Skeletal muscle tissue (tissue), 4 donors: ENCODE measurements around the gene C1QTNF12. TPM values are rescaled to one million over a fixed set of nuclear protein-coding genes. Genes with fewer than 3 reads are reported as not detected.
A peak's percentile ranks its signal among the peaks of the same experiment; 100 is the strongest.
"Not testable (repeated sequence)": the region's sequence is repeated elsewhere in the genome, so short reads cannot be mapped to it uniquely, and the experiment has no call there.

Experiments used
- H3K27ac ChIP-seq: one replicate; pipeline ENCODE4 v1.7.0; 2013; ENCODE audit warnings: mild to moderate bottlenecking, low read depth, low read length, inconsistent platforms
- H3K27me3 ChIP-seq, 3 donors: one replicate each; pipeline ENCODE4 v1.7.0; 2013; ENCODE audit warnings: low read length in 3 of 3; ENCODE audit not compliant: control insufficient read depth in 3 of 3, insufficient read depth in 3 of 3
- H3K36me3 ChIP-seq, 3 donors: one replicate each; pipeline ENCODE4 v1.7.0; 2013; ENCODE audit warnings: low read length in 3 of 3; ENCODE audit not compliant: control insufficient read depth in 3 of 3, insufficient read depth in 3 of 3
- H3K4me1 ChIP-seq, 3 donors: one replicate each; pipeline ENCODE4 v1.7.0; 2013; ENCODE audit warnings: low read length in 3 of 3, mild to moderate bottlenecking in 3 of 3; ENCODE audit not compliant: control insufficient read depth in 3 of 3, insufficient read depth in 3 of 3
- H3K4me3 ChIP-seq, 3 donors: one replicate each; pipeline ENCODE4 v1.7.0; 2013; ENCODE audit warnings: low read length in 3 of 3
- H3K9ac ChIP-seq, 3 donors: one replicate each; pipeline ENCODE4 v1.7.0; 2013; ENCODE audit warnings: low read length in 3 of 3, mild to moderate bottlenecking in 3 of 3, moderate library complexity in 2 of 3, low read depth in 1 of 3
- H3K9me3 ChIP-seq, 3 donors: one replicate each; pipeline ENCODE4 v1.7.0; 2013; ENCODE audit warnings: low read length in 3 of 3; ENCODE audit not compliant: control insufficient read depth in 3 of 3
- total RNA-seq: library from RNA; depleted of rRNA; stranded (reverse); fragments of >200 nt; gene quantifications from one replicate; pipeline ENCODE4 v1.2.3, GENCODE V29; 2014
- donor health status: Osteomylitis.

C1QTNF12 gene
- total RNA-seq, 1 donor from 2014 or later, result 1.0 TPM

GRCh38 chr1:1250786-1251284 lies 4.3 kb upstream of the C1QTNF12 start:
- Histone ChIP-seq H3K27ac (no peak overlapping the region), H3K4me3 (no peak overlapping the region), H3K9ac (peak overlapping the region in 1 of 3 donors; percentile 16), H3K27me3 (peaks cover 11 to 21% (median 18%) of the 10 kb centered on the region in 3 donors), H3K36me3 (peaks cover 18 to 25% (median 20%) of the 10 kb centered on the region in 3 donors), H3K9me3 (no peaks in the 10 kb centered on the region), H3K4me1 (no peaks in the 10 kb centered on the region)

GRCh38 chr1:1248009-1248913 lies 1.7 kb upstream of the C1QTNF12 start:
- H3K27ac ChIP-seq, H3K4me1 ChIP-seq, H3K9ac ChIP-seq, H3K4me3 ChIP-seq, H3K36me3 ChIP-seq, H3K9me3 ChIP-seq: not testable (repeated sequence)
- H3K27me3 ChIP-seq, result peaks cover 14 to 28% (median 25%) of the 10 kb centered on the region in 3 donors

DNA sequence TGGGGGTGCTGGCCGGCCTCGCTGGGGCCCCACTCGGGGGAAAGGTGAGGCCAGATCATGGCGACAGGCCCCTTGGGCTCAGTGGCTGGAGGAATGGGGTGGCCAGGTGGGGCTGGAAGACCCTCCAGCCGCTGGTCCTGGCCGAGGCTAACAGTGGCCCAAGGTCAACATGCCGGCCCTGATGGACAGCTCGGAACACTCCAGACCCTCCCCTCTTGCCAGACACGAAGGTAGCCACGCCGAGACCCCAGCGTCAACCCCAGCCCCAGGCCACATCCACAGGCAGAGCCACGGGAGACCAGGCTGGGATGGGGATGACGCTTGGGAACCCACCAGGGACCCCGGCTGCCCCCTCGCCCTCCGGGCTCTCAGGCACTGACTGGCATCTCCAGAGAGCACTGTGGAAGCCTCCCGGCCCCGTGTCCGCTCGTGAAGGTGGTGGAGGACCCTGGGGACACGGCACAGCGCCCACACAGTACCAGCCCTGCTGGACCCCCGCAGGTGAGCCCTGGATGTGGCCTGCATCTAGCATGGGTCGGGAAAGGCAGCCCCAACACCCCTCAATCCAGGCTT lies 905 bp upstream of the C1QTNF12 start:
- Histone ChIP-seq H3K4me3 (no peak overlapping the region), H3K4me1 (no peaks in the 10 kb centered on the region), H3K9ac (no peak overlapping the region), H3K9me3 (no peaks in the 10 kb centered on the region), H3K36me3 (peaks cover 0 to under 1% (median 0%) of the 10 kb centered on the region in 3 donors), H3K27ac (no peak overlapping the region), H3K27me3 (peaks cover 14 to 28% (median 26%) of the 10 kb centered on the region in 3 donors)

DNA sequence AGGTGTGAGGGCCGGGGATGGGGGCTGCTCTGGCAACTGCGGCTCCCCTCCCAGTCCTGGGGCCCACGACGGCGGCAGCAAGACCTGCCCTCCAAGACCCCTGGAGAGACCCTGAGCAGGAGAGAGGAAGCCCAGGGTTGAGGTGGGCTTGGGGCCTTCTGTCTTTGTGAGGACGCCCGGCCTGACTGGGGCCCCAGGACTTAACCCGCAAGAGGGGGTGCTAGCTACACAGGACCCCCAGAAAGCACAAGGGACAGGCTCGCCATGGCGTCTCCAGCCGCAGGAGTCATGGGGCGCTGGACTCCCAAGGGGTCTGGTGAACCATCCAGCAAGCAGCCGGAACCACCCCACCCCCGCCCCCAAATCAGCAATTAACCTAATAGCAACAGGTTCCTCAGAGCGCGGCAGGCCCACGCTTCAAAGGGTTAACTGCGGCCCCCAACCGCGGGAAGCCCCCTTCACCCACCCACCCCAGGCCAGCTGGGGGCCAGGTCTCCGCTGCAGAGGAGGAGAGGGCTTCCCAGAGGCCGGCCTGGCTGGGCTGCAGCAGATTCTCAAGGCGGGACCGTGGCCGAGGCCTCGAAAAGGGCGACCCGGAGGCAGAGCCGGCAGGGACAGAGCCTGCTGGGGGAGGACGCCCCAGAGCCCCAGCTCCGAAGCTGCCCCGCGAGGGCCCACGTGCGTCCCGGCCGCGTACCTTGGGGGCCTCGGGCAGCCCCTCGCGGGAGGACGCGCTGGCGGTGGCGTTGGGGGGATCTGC lies 525 bp downstream of the C1QTNF12 start:
- H3K4me3 ChIP-seq, result no peak overlapping the region
- H3K4me1 ChIP-seq, result no peaks in the 10 kb centered on the region
- H3K36me3 ChIP-seq, result no peaks in the 10 kb centered on the region
- peaks cover 14 to 33% (median 29%) of the 10 kb centered on the region in 3 donors for H3K27me3 ChIP-seq
- no peak overlapping the region for H3K27ac ChIP-seq
- H3K9me3 ChIP-seq, result no peaks in the 10 kb centered on the region
- peak overlapping the region in 1 of 3 donors; percentile 33 for H3K9ac ChIP-seq

- Histone ChIP-seq H3K9me3 (no peaks in the 10 kb centered on the region), H3K9ac (no peak overlapping the region), H3K27ac (no peak overlapping the region), H3K4me1 (no peaks in the 10 kb centered on the region), H3K36me3 (no peaks in the 10 kb centered on the region), H3K27me3 (peaks cover 14 to 37% (median 29%) of the 10 kb centered on the region in 3 donors), H3K4me3 (no peak overlapping the region)
Observed at GRCh38 chr1:1245178-1245816, 1.2 kb downstream of the C1QTNF12 start.

DNA sequence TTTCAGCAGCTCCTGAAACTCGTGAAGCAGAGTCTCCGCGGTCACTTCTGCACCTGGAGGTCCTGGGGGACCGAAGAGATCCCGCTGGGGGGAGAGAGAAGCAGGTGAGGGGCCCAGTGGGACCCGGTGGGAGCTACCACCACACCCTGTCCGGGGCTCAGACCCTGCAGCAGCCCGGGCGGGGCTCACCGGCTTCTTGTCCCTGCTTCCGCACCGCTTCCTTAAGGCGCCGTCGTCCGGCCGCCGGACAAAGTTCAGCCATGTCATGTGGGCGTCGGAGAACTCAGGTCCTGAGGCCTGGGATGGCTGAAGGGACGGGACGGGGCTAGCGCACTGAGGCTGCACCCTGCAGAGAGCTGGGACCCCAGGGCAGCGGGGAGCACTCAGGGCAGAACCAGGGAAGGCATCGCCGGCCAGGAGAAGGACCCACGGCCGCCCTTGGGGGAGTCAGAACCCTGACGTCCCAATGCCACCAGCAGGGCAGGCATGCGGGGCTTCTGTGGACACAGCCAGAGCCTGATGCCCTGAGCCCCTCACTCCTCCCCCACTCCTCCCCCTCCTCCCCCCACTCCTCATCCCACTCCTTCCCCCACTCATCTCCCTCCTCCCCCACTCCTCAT lies 2.2 kb downstream of the C1QTNF12 start:
- Histone ChIP-seq H3K9ac (no peak overlapping the region), H3K9me3 (no peaks in the 10 kb centered on the region), H3K27ac (no peak overlapping the region), H3K4me3 (peak overlapping the region in 1 of 3 donors; percentile 41), H3K4me1 (peaks cover 0 to 4% (median 0%) of the 10 kb centered on the region in 3 donors), H3K27me3 (peaks cover 24 to 47% (median 39%) of the 10 kb centered on the region in 3 donors), H3K36me3 (no peaks in the 10 kb centered on the region)

GRCh38 chr1:1243807-1244191 lies 2.7 kb downstream of the C1QTNF12 start:
- Histone ChIP-seq H3K4me3 (peak overlapping the region in 1 of 3 donors; percentile 41), H3K4me1 (peaks cover 0 to 4% (median 2%) of the 10 kb centered on the region in 3 donors), H3K9me3 (no peaks in the 10 kb centered on the region), H3K27ac (no peak overlapping the region), H3K9ac (no peak overlapping the region), H3K36me3 (no peaks in the 10 kb centered on the region), H3K27me3 (peaks cover 28 to 52% (median 43%) of the 10 kb centered on the region in 3 donors)

DNA sequence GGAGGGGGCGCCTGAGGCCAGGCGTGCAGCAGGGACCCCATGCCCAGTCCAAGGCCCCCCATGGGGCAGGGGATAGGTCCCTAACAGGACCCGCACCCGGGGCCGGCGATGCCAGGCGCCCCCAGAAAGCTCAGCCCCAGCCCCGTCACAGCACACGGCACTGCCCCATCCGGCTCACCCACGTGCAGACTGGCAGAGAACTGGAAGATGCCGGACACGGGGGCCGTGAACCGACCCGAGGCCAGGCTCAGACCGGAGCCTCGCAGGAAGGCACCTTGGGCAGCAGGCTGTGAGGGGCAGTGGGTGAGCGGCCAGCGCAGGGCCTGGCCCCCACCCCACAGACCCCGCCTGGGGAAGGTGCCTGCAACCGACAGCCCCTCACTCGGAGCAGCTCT lies 3.3 kb downstream of the C1QTNF12 start:
- Histone ChIP-seq H3K27me3 (peaks cover 33 to 57% (median 48%) of the 10 kb centered on the region in 3 donors), H3K9ac (no peak overlapping the region), H3K27ac (no peak overlapping the region), H3K4me3 (no peak overlapping the region), H3K9me3 (no peaks in the 10 kb centered on the region), H3K4me1 (peaks cover under 1 to 7% (median 3%) of the 10 kb centered on the region in 3 donors), H3K36me3 (no peaks in the 10 kb centered on the region)
